Activated CD8-positive, alpha-beta memory T cell treated with anti-CD3 and anti-CD28 coated beads for 48 hours (primary cell): ENCODE results near the gene TSPAN14.

Source experiments
- DNase-seq, 3 experiments: peaks; one replicate each; pipeline ENCODE4 v3.0.0-alpha.2; 2020; ENCODE audit warnings: low read depth in 2 of 3, low spot score in 2 of 3

The TSPAN14 gene

GRCh38 chr10:80454513-80455460 lies 677 bp downstream of the TSPAN14 start:
- no peak for DNase-seq

GRCh38 chr10:80455461-80456349 lies 1.6 kb downstream of the TSPAN14 start:
- DNase-seq, result no peak

- DNase-seq, result no peak
These were observed 3.6 kb downstream of the TSPAN14 start for GRCh38 chr10:80457554-80458262.

- DNase-seq, result no peak
These were observed 4.1 kb downstream of the TSPAN14 start for GRCh38 chr10:80458263-80458625.

GRCh38 chr10:80458638-80459037 lies 4.5 kb downstream of the TSPAN14 start:
- DNase-seq, result no peak

- DNase-seq, result peak; percentile 44 to 67 (median 50)
These were observed 5.1 kb downstream of the TSPAN14 start for GRCh38 chr10:80459047-80459865.

- DNase-seq, result no peak
These were observed 6.5 kb downstream of the TSPAN14 start for GRCh38 chr10:80460399-80461207.

GRCh38 chr10:80461208-80462183 lies 7.4 kb downstream of the TSPAN14 start:
- no peak for DNase-seq

- no peak for DNase-seq
These were observed 8.3 kb downstream of the TSPAN14 start for GRCh38 chr10:80462299-80462980.

- DNase-seq, result no peak
These were observed 9.1 kb downstream of the TSPAN14 start for GRCh38 chr10:80462981-80463741.

GRCh38 chr10:80463868-80464267 lies 9.8 kb downstream of the TSPAN14 start:
- no peak for DNase-seq

GRCh38 chr10:80464557-80465450 lies 10.7 kb downstream of the TSPAN14 start:
- DNase-seq, result no peak

- DNase-seq, result no peak
These were observed 11.3 kb downstream of the TSPAN14 start for GRCh38 chr10:80465451-80465835.

- no peak for DNase-seq
These were observed 11.9 kb downstream of the TSPAN14 start for GRCh38 chr10:80465839-80466590.

GRCh38 chr10:80466724-80467326 lies 12.7 kb downstream of the TSPAN14 start:
- no peak for DNase-seq
